H1 (cell line): ENCODE measurements around the gene SERPINB1. TPM values are rescaled to one million over a fixed set of nuclear protein-coding genes. Genes with fewer than 3 reads are reported as not detected.
A peak's percentile ranks its signal among the peaks of the same experiment; 100 is the strongest.

Experiments
- CTCF ChIA-PET: fragments of 300-600 bp; sonication (Branson Sonifier 250); formaldehyde crosslinking; loops from one replicate; lab custom pipeline; 2021; ENCODE audit not compliant: partially characterized antibody; lab: Charles Lee
- POLR2A ChIA-PET: fragments of 300-600 bp; sonication (Branson Sonifier 250); formaldehyde crosslinking; loops from one replicate; lab custom pipeline; 2021; ENCODE audit warnings: inconsistent platforms; ENCODE audit not compliant: partially characterized antibody; lab: Charles Lee
- DNase-seq, 2 experiments: peaks; one replicate each; pipeline versions ENCODE4 v3.0.0 to v3.0.0-alpha.2; 2010 to 2022; ENCODE audit warnings: low spot score in 2 of 2, low read depth in 1 of 2, mixed read lengths in 1 of 2
- FAIRE-seq: peaks from 2 replicates; lab custom pipeline; 2011; peaks lifted over from hg19 to GRCh38; lab: Jason Lieb, UNC
- H2AFZ ChIP-seq: 2 replicates; pipeline ENCODE4 v1.8.1; 2012; ENCODE audit warnings: low read length, inconsistent platforms
- H2AK5ac ChIP-seq: 2 replicates; pipeline ENCODE4 v1.6.1; 2013; ENCODE audit warnings: low read depth, low read length
- H2BK120ac ChIP-seq: replicated peaks from 2 replicates; pipeline ENCODE3; 2013; ENCODE audit warnings: low read depth, low read length, inconsistent platforms
- H2BK12ac ChIP-seq: 2 replicates; pipeline ENCODE4 v1.6.1; 2013; ENCODE audit warnings: low read depth, low read length
- H2BK15ac ChIP-seq: 2 replicates; pipeline ENCODE4 v1.6.1; 2013; ENCODE audit warnings: low read length
- H2BK20ac ChIP-seq: 2 replicates; pipeline ENCODE4 v1.6.1; 2013; ENCODE audit warnings: low read length
- H2BK5ac ChIP-seq: 2 replicates; pipeline ENCODE4 v1.6.1; 2013; ENCODE audit warnings: low read depth, low read length
- H3K14ac ChIP-seq: 2 replicates; pipeline ENCODE4 v1.6.1; 2013; ENCODE audit warnings: inconsistent platforms; ENCODE audit not compliant: insufficient read length
- H3K18ac ChIP-seq: 2 replicates; pipeline ENCODE4 v1.6.1; 2013; ENCODE audit warnings: low read length; ENCODE audit errors: extremely low read depth
- H3K23ac ChIP-seq: 2 replicates; pipeline ENCODE4 v1.6.1; 2013; ENCODE audit warnings: inconsistent platforms; ENCODE audit not compliant: insufficient read length
- H3K23me2 ChIP-seq: 2 replicates; pipeline ENCODE4 v1.6.1; 2013; ENCODE audit warnings: low read depth, low read length
- H3K27ac ChIP-seq: 2 replicates; pipeline ENCODE4 v1.6.1; 2011; ENCODE audit warnings: low read depth, low read length, inconsistent platforms
- H3K27me3 ChIP-seq, 4 experiments: replicated peaks in 1 of 4; 1 replicate in 1 of 4; 2 replicates in 3 of 4; pipeline versions ENCODE4 v1.6.1 to v1.8.1; 2011 to 2013; ENCODE audit warnings: low read length in 3 of 4, mild to moderate bottlenecking in 3 of 4, inconsistent platforms in 2 of 4, mixed read lengths in 2 of 4, moderate library complexity in 1 of 4; ENCODE audit not compliant: control insufficient read depth in 3 of 4, insufficient read depth in 3 of 4; ENCODE audit errors: extremely low read depth in 1 of 4
- H3K36me3 ChIP-seq, 4 experiments: 2 replicates each; pipeline versions ENCODE4 v1.6.1 to v1.8.1; 2011 to 2013; ENCODE audit warnings: mild to moderate bottlenecking in 4 of 4, low read length in 3 of 4, moderate library complexity in 2 of 4, control low read depth in 1 of 4, inconsistent platforms in 1 of 4; ENCODE audit not compliant: insufficient read depth in 4 of 4, control insufficient read depth in 2 of 4
- H3K4ac ChIP-seq: replicated peaks from 2 replicates; pipeline ENCODE3; 2013; ENCODE audit warnings: low read length, low read depth, mixed read lengths, inconsistent platforms; ENCODE audit not compliant: insufficient read length
- H3K4me1 ChIP-seq, 4 experiments: replicated peaks in 1 of 4; 1 replicate in 1 of 4; 2 replicates in 3 of 4; pipeline versions ENCODE4 v1.6.1 to v1.8.1; 2011 to 2013; ENCODE audit warnings: low read length in 3 of 4, inconsistent platforms in 2 of 4, mixed read lengths in 1 of 4; ENCODE audit not compliant: insufficient read depth in 4 of 4, control insufficient read depth in 3 of 4
- H3K4me2 ChIP-seq, 2 experiments: 2 replicates each; pipeline versions ENCODE4 v1.6.1 to v1.8.1; 2011 to 2013; ENCODE audit warnings: low read depth in 2 of 2, low read length in 2 of 2, control low read depth in 1 of 2, inconsistent platforms in 1 of 2, mild to moderate bottlenecking in 1 of 2; ENCODE audit not compliant: insufficient read depth in 1 of 2
- H3K4me3 ChIP-seq, 4 experiments: fragments of 200-600, 300-600 bp in 1 of 4; sonication (generic), shearing (Covaris generic), sonication (Bioruptor Twin) in 1 of 4; 2 replicates each; pipeline versions ENCODE4 v1.5.1 to v1.8.1; 2011 to 2016; ENCODE audit warnings: low read length in 4 of 4, low read depth in 3 of 4, control low read depth in 2 of 4, inconsistent platforms in 2 of 4, mild to moderate bottlenecking in 2 of 4, mixed read lengths in 1 of 4, moderate library complexity in 1 of 4; ENCODE audit not compliant: insufficient read depth in 2 of 4; ENCODE audit errors: extremely low read depth in 1 of 4
- H3K56ac ChIP-seq: replicated peaks from 2 replicates; pipeline ENCODE3; 2013; ENCODE audit warnings: low read depth, mild to moderate bottlenecking, mixed read lengths, low read length, inconsistent platforms; ENCODE audit not compliant: insufficient read length
- H3K79me1 ChIP-seq: 2 replicates; pipeline ENCODE4 v1.6.1; 2013; ENCODE audit warnings: low read depth, low read length, control low read depth
- H3K79me2 ChIP-seq, 2 experiments: 2 replicates each; pipeline versions ENCODE4 v1.6.1 to v1.8.1; 2012 to 2013; ENCODE audit warnings: low read length in 2 of 2, mild to moderate bottlenecking in 2 of 2, inconsistent platforms in 1 of 2; ENCODE audit not compliant: insufficient read depth in 2 of 2, control insufficient read depth in 1 of 2
- H3K9ac ChIP-seq, 4 experiments: replicated peaks in 1 of 4; 1 replicate in 1 of 4; 2 replicates in 3 of 4; pipeline versions ENCODE4 v1.6.1 to v1.8.1; 2011 to 2013; ENCODE audit warnings: low read depth in 3 of 4, low read length in 3 of 4, control low read depth in 2 of 4, mild to moderate bottlenecking in 2 of 4, moderate library complexity in 2 of 4, inconsistent platforms in 1 of 4; ENCODE audit errors: extremely low read depth in 1 of 4
- H3K9me3 ChIP-seq, 2 experiments: 2 replicates each; pipeline versions ENCODE4 v1.6.1 to v1.8.1; 2012 to 2013; ENCODE audit warnings: mild to moderate bottlenecking in 2 of 2, moderate library complexity in 2 of 2, control low read depth in 1 of 2, inconsistent platforms in 1 of 2, low read depth in 1 of 2, low read length in 1 of 2, mixed read lengths in 1 of 2; ENCODE audit not compliant: insufficient read depth in 2 of 2
- H4K20me1 ChIP-seq, 2 experiments: replicated peaks in 1 of 2; 2 replicates each; pipeline versions ENCODE3 to v1.8.1; 2011 to 2013; ENCODE audit warnings: inconsistent platforms in 2 of 2, low read length in 2 of 2, mild to moderate bottlenecking in 1 of 2; ENCODE audit not compliant: insufficient read depth in 2 of 2, control insufficient read depth in 1 of 2
- H4K5ac ChIP-seq: 2 replicates; pipeline ENCODE4 v1.6.1; 2013; ENCODE audit warnings: low read length, low read depth, mixed read lengths, inconsistent platforms; ENCODE audit not compliant: insufficient read length
- H4K8ac ChIP-seq: 2 replicates; pipeline ENCODE4 v1.8.0; 2013; ENCODE audit warnings: mild to moderate bottlenecking, moderate library complexity, low read length, inconsistent platforms; ENCODE audit not compliant: insufficient read depth; ENCODE audit errors: extremely low read depth
- H4K91ac ChIP-seq: replicated peaks from 2 replicates; pipeline ENCODE3; 2013; ENCODE audit warnings: low read length, mixed read lengths, inconsistent platforms; ENCODE audit not compliant: insufficient read length
- BACH1 ChIP-seq: IDR thresholded peaks from 2 replicates; pipeline ENCODE4 v1.6.1; 2012; ENCODE audit warnings: low read length, improper control_type of control experiment
- CEBPB ChIP-seq: IDR thresholded peaks from 2 replicates; pipeline ENCODE4 v1.6.1; 2012; ENCODE audit warnings: low read depth, low read length
- HDAC6 ChIP-seq: IDR thresholded peaks from one replicate; pipeline ENCODE4 v1.7.1; 2012; ENCODE audit warnings: low read depth, mild to moderate bottlenecking, inconsistent platforms, low read length, moderate library complexity
- MAFK ChIP-seq: IDR thresholded peaks from 2 replicates; pipeline ENCODE4 v1.6.1; 2012; ENCODE audit warnings: low read depth, mild to moderate bottlenecking, improper control_type of control experiment, low read length
- SIRT6 ChIP-seq: IDR thresholded peaks from one replicate; pipeline ENCODE4 v1.7.1; 2012; ENCODE audit warnings: low read length, inconsistent platforms
- TAF1 ChIP-seq: IDR thresholded peaks from 2 replicates; pipeline ENCODE4 v1.6.1; 2011; ENCODE audit warnings: mild to moderate bottlenecking, low read depth, low read length
- WGBS, 2 experiments: shearing (Covaris generic) in 1 of 2; methylation state at CpG; one replicate each; pipeline versions ENCODE4 v1.1.6 to v1.1.7; 2013 to 2015; ENCODE audit warnings: low lambda C conversion rate in 2 of 2, mixed read lengths in 2 of 2, inconsistent platforms in 1 of 2, low coverage in 1 of 2, missing lambda C conversion rate in 1 of 2; ENCODE audit not compliant: insufficient replicate concordance in 2 of 2, insufficient coverage in 1 of 2, insufficient read length in 1 of 2; ENCODE audit errors: extremely low coverage in 1 of 2, missing lambda C conversion rate in 1 of 2; 5-methylcytosine and 5-hydroxymethylcytosine counted together
- polyA plus RNA-seq, 7 experiments: library from polyadenylated mRNA; depleted of rRNA in 3 of 7; stranded (reverse) in 5 of 7; unstranded in 2 of 7; fragments of >200 nt in 5 of 7; fragments of 200-250 nt in 2 of 7; gene quantifications; 1 replicate in 5 of 7; 2 replicates in 1 of 7; 4 replicates in 1 of 7; pipeline versions ENCODE4 v1.2.1 to v1.2.3, GENCODE V29; 2011 to 2013; ENCODE audit warnings: missing spikeins in 2 of 7, mixed read lengths in 2 of 7
- total RNA-seq: library from RNA; stranded (reverse); fragmentation: NEBNext Ultra II Directional; extraction: Animal tissue kit (Norgen Biotek cat#: 25700); gene quantifications from 2 replicates; pipeline ENCODE4 v1.2.1, GENCODE V29; 2021

The SERPINB1 gene
- total and polyA plus RNA-seq, 2 of the 8 experiments (the other 6 are each of a cell fraction or from before 2014, with no cell fraction given), result 8.1 to 17.3 TPM

GRCh38 chr6:2877057-2877882 is 35.6 kb upstream of the SERPINB1 start:
- peak overlapping the region; percentile 73; the same call in 1 of the 2 replicates for H2BK20ac ChIP-seq
- peak overlapping the region; percentile 96; the same call in 1 of the 2 replicates for H2BK15ac ChIP-seq
- FAIRE-seq, result no peak
- H3K79me1 ChIP-seq, result no peaks in the 10 kb centered on the region; the same call in 1 of the 2 replicates
- no peaks in the 10 kb centered on the region for H4K20me1 ChIP-seq
- H3K14ac ChIP-seq, result no peak overlapping the region
- H3K56ac ChIP-seq, result no peak overlapping the region
- peak overlapping the region in 2 of 4 experiments; percentile 1 to 83; a peak in 1 of 8 replicates for H3K4me3 ChIP-seq
- no peaks in the 10 kb centered on the region for H3K36me3 ChIP-seq
- CTCF ChIA-PET, result interaction anchor here (0.8 to 3.0 kb wide), 12 partner anchors 11 to 127 kb away, joined by 3 to 10 read pairs (median 4); no protein-coding TSS in a partner anchor
- POLR2A ChIA-PET, result interaction anchor here (1.0 to 2.6 kb wide), 7 partner anchors 15 to 59 kb away, joined by 3 to 10 read pairs (median 3); partner anchors contain the start of gene SERPINB9
- peaks cover 15 to 25% (median 18%) of the 10 kb centered on the region in 4 experiments for H3K4me1 ChIP-seq
- H3K18ac ChIP-seq, result peak overlapping the region; percentile 85
- peak overlapping the region; percentile 32; the same call in 1 of the 2 replicates for H4K8ac ChIP-seq
- H3K27ac ChIP-seq, result no peak overlapping the region; the same call in 1 of the 2 replicates
- H3K9me3 ChIP-seq, result no peaks in the 10 kb centered on the region
- H3K4ac ChIP-seq, result no peak overlapping the region
- peaks cover 8% of the 10 kb centered on the region for H3K23me2 ChIP-seq
- peak overlapping the region; percentile 91 for H2BK12ac ChIP-seq
- TF ChIP-seq HDAC6 (no peak), TAF1 (0 out of 2 replicates have a peak, but pooled peaks have one; percentile 12), SIRT6 (no peak), MAFK (peak; percentile 58; the same call in 1 of the 2 replicates), BACH1 (peak; percentile 59), CEBPB (peak; percentile 51; the same call in 1 of the 2 replicates)
- TF ChIP-seq, all 59 proteins: peak for 4
- Histone ChIP-seq H2BK5ac (peak overlapping the region; percentile 55; the same call in 1 of the 2 replicates), H2AK5ac (peak overlapping the region; percentile 82), H3K9ac (no peak overlapping the region; a peak in 1 of 7 replicates), H2BK120ac (no peak overlapping the region), H3K4me2 (peak overlapping the region; percentile 63 to 85; a peak in 3 of 4 replicates), H4K5ac (no peak overlapping the region), H2AFZ (no peak overlapping the region), H3K27me3 (peaks cover 0 to 7% (median 6%) of the 10 kb centered on the region in 4 experiments; a peak in 3 of 7 replicates), H3K23ac (no peak overlapping the region), H3K79me2 (no peaks in the 10 kb centered on the region), H4K91ac (peak overlapping the region; percentile 68)
- no peak for DNase-seq
- WGBS, 2 experiments, result 40% methylated on average over 13 of the region's 13 CpGs; no CpG with 5 or more reads in 1 of the 2 experiments
